HCT116 (cell line): ENCODE measurements around the gene RHEBL1. TPM values are rescaled to one million over a fixed set of nuclear protein-coding genes. Genes with fewer than 3 reads are reported as not detected.

Experiments
- ATAC-seq: fragments of 200-7000 bp; cut with Tn5 transposase; 2 replicates; pipeline ENCODE4 v1.9.1; 2020; ENCODE audit warnings: mild to moderate bottlenecking, moderate library complexity
- BruUV-seq: library from RNA; stranded (reverse); fragments of 400-500 nt; replicated peaks from 2 replicates; lab custom pipeline; 2021; lab: Mats Ljungman, UMichigan
- CTCF ChIA-PET: fragments of 300-600 bp; sonication (Branson Sonifier 250); formaldehyde crosslinking; loops from one replicate; lab custom pipeline; 2021; ENCODE audit warnings: antibody characterized with exemption; lab: Charles Lee
- POLR2A ChIA-PET: fragments of 300-600, 350-600 bp; sonication (Branson Sonifier 250); formaldehyde crosslinking; loops from one replicate; lab custom pipeline; 2021; ENCODE audit warnings: antibody characterized with exemption; lab: Charles Lee
- RAD21 ChIA-PET, 2 experiments: fragments of 300-600 bp; sonication (Branson Sonifier 250); formaldehyde crosslinking; loops; one replicate each; lab custom pipeline; 2023; ENCODE audit warnings: low total read pairs in 2 of 2; ENCODE audit not compliant: uncharacterized antibody in 2 of 2, unreplicated experiment in 2 of 2, low non-redundant PET in 1 of 2; lab: Charles Lee
- DNase-seq: peaks from one replicate; pipeline ENCODE4 v3.0.0-alpha.2; 2010; ENCODE audit warnings: low read depth, low spot score
- H2AFZ ChIP-seq: fragments of 200-600 bp; shearing (Covaris generic), sonication (generic); 2 replicates; pipeline ENCODE4 v1.6.1; 2017; ENCODE audit warnings: low read depth, mixed run types, mixed read lengths, antibody characterized with exemption, low read length; ENCODE audit not compliant: poor library complexity, severe bottlenecking
- H3K27ac ChIP-seq: 2 replicates; pipeline ENCODE4 v1.5.1; 2012; ENCODE audit warnings: low read depth, low read length
- H3K27me3 ChIP-seq: fragments of 200-600 bp; sonication (generic); 2 replicates; pipeline ENCODE4 v1.6.1; 2016; ENCODE audit warnings: mixed run types, low read length, mixed read lengths; ENCODE audit not compliant: insufficient read depth
- H3K36me3 ChIP-seq, 2 experiments: fragments of 200-500 bp in 1 of 2; fragments of 200-600 bp in 1 of 2; sonication (Bioruptor generic) in 1 of 2; sonication (generic) in 1 of 2; 2 replicates each; pipeline versions ENCODE4 v1.5.1 to v1.6.1; 2014 to 2016; ENCODE audit warnings: low read length in 2 of 2, inconsistent platforms in 1 of 2, mixed read lengths in 1 of 2, mixed run types in 1 of 2; ENCODE audit not compliant: insufficient read depth in 2 of 2, control insufficient read depth in 1 of 2
- H3K4me1 ChIP-seq, 2 experiments: fragments of 200-600 bp in 1 of 2; sonication (generic) in 1 of 2; 2 replicates each; pipeline versions ENCODE4 v1.5.1 to v1.6.1; 2012 to 2017; ENCODE audit warnings: low read length in 2 of 2, inconsistent platforms in 1 of 2, mild to moderate bottlenecking in 1 of 2, mixed read lengths in 1 of 2, mixed run types in 1 of 2, moderate library complexity in 1 of 2; ENCODE audit not compliant: insufficient read depth in 2 of 2, control insufficient read depth in 1 of 2
- H3K4me2 ChIP-seq: fragments of 200-600 bp; sonication (generic); 2 replicates; pipeline ENCODE4 v1.6.1; 2017; ENCODE audit warnings: mixed run types, low read length, mixed read lengths
- H3K4me3 ChIP-seq, 2 experiments: fragments of 200-600 bp in 1 of 2; sonication (generic) in 1 of 2; replicated peaks in 1 of 2; 2 replicates each; pipeline ENCODE4 v1.5.1; 2011 to 2016; ENCODE audit warnings: low read length in 2 of 2, control low read depth in 1 of 2, low read depth in 1 of 2, mild to moderate bottlenecking in 1 of 2, mixed read lengths in 1 of 2, mixed run types in 1 of 2
- H3K79me2 ChIP-seq: fragments of 200-600 bp; sonication (generic); 2 replicates; pipeline ENCODE4 v1.6.1; 2017; ENCODE audit warnings: mild to moderate bottlenecking, mixed run types, low read length, moderate library complexity, mixed read lengths; ENCODE audit not compliant: insufficient read depth
- H3K9ac ChIP-seq: fragments of 200-600 bp; sonication (generic); 2 replicates; pipeline ENCODE4 v1.6.1; 2016; ENCODE audit warnings: low read length, mixed read lengths
- H3K9me2 ChIP-seq: fragments of 200-600 bp; sonication (generic), shearing (Covaris generic); 2 replicates; pipeline ENCODE4 v1.6.1; 2017; ENCODE audit warnings: mixed run types, mild to moderate bottlenecking, moderate library complexity; ENCODE audit not compliant: insufficient read depth
- H3K9me3 ChIP-seq, 2 experiments: fragments of 200-500 bp in 1 of 2; fragments of 200-600 bp in 1 of 2; sonication (Bioruptor generic) in 1 of 2; sonication (generic) in 1 of 2; 2 replicates each; pipeline ENCODE4 v1.6.1; 2014 to 2017; ENCODE audit warnings: low read length in 2 of 2, mixed read lengths in 2 of 2, inconsistent platforms in 1 of 2, low read depth in 1 of 2, mild to moderate bottlenecking in 1 of 2, mixed run types in 1 of 2, moderate library complexity in 1 of 2; ENCODE audit not compliant: control insufficient read depth in 1 of 2, insufficient read depth in 1 of 2
- H4K20me1 ChIP-seq: fragments of 200-600 bp; sonication (generic), shearing (Covaris generic); 2 replicates; pipeline ENCODE4 v1.6.1; 2017; ENCODE audit warnings: mixed run types, mild to moderate bottlenecking, moderate library complexity; ENCODE audit not compliant: insufficient read depth
- ATF3 ChIP-seq: IDR thresholded peaks from 2 replicates; pipeline ENCODE4 v1.6.1; 2012
- CBX3 ChIP-seq: IDR thresholded peaks from 2 replicates; pipeline ENCODE4 v1.6.1; 2012; ENCODE audit warnings: low read depth
- CEBPB ChIP-seq: IDR thresholded peaks from 2 replicates; pipeline ENCODE4 v1.6.1; 2012; ENCODE audit warnings: low read depth
- CTCF ChIP-seq, 3 experiments: fragments of 200-600 bp in 1 of 3; sonication (generic) in 1 of 3; IDR thresholded peaks in 2 of 3; conservative IDR thresholded peaks in 1 of 3; 2 replicates each; pipeline ENCODE4 v1.5.1; 2012 to 2017; ENCODE audit warnings: low read depth in 2 of 3, low read length in 2 of 3, antibody characterized with exemption in 1 of 3, borderline replicate concordance in 1 of 3, control low read depth in 1 of 3, mild to moderate bottlenecking in 1 of 3, mixed read lengths in 1 of 3, mixed run types in 1 of 3, moderate library complexity in 1 of 3; ENCODE audit not compliant: insufficient read depth in 1 of 3
- EGR1 ChIP-seq: IDR thresholded peaks from 2 replicates; pipeline ENCODE4 v1.6.1; 2012; ENCODE audit warnings: low read depth
- ELF1 ChIP-seq: IDR thresholded peaks from 2 replicates; pipeline ENCODE4 v1.6.1; 2012; ENCODE audit warnings: low read depth, borderline replicate concordance
- EZH2 ChIP-seq: fragments of 200-600 bp; sonication (generic); IDR thresholded peaks from 2 replicates; pipeline ENCODE4 v1.6.1; 2017; ENCODE audit warnings: antibody characterized with exemption, mixed run types
- FOSL1 ChIP-seq: IDR thresholded peaks from 2 replicates; pipeline ENCODE4 v1.6.1; 2012; ENCODE audit warnings: low read depth
- JUND ChIP-seq: IDR thresholded peaks from 2 replicates; pipeline ENCODE4 v1.6.1; 2012
- MAX ChIP-seq: IDR thresholded peaks from 2 replicates; pipeline ENCODE4 v1.6.1; 2012
- POLR2A ChIP-seq: IDR thresholded peaks from 2 replicates; pipeline ENCODE4 v1.7.0; 2011; ENCODE audit warnings: borderline replicate concordance; ENCODE audit not compliant: insufficient read depth, insufficient read length; ENCODE audit errors: extremely low read depth
- POLR2AphosphoS5 ChIP-seq: IDR thresholded peaks from 2 replicates; pipeline ENCODE4 v1.6.1; 2011; ENCODE audit warnings: mild to moderate bottlenecking, low read depth, low read length, moderate library complexity
- RAD21 ChIP-seq: IDR thresholded peaks from 2 replicates; pipeline ENCODE4 v1.6.1; 2012; ENCODE audit warnings: low read depth, mild to moderate bottlenecking
- REST ChIP-seq: IDR thresholded peaks from 2 replicates; pipeline ENCODE4 v1.6.1; 2012; ENCODE audit warnings: low read depth
- SIN3A ChIP-seq: IDR thresholded peaks from 2 replicates; pipeline ENCODE4 v1.6.1; 2012; ENCODE audit warnings: low read depth
- SP1 ChIP-seq: IDR thresholded peaks from 2 replicates; pipeline ENCODE4 v1.6.1; 2012; ENCODE audit warnings: low read depth
- SRF ChIP-seq: IDR thresholded peaks from 2 replicates; pipeline ENCODE4 v1.6.1; 2012; ENCODE audit warnings: low read depth
- TCF7L2 ChIP-seq: IDR thresholded peaks from 2 replicates; pipeline ENCODE4 v1.7.0; 2011; ENCODE audit warnings: borderline replicate concordance, inconsistent platforms; ENCODE audit not compliant: insufficient read depth, insufficient read length; ENCODE audit errors: extremely low read depth
- ZNF274 ChIP-seq: fragments of 200-500 bp; sonication (Bioruptor generic); IDR thresholded peaks from 2 replicates; pipeline ENCODE4 v1.6.1; 2014; ENCODE audit warnings: mild to moderate bottlenecking, low read depth, low read length, inconsistent platforms
- intact Hi-C: fragments of 100-400 bp; cut with micrococcal nuclease; formaldehyde crosslinking; loops from 2 replicates; pipeline ENCODE4 v1.10.0; 2022
- total RNA-seq: library from RNA; stranded (reverse); gene quantifications from one replicate; pipeline ENCODE4 v1.2.1, GENCODE V29; 2021; ENCODE audit not compliant: unreplicated experiment

RHEBL1 gene
- total RNA-seq, 1 experiment from 2014 or later: 2.8 TPM

GRCh38 chr12:49018261-49019119 is 51.3 kb downstream of the RHEBL1 start, which contains the start of gene PRKAG1:
Gene PRKAG1 (minus strand): TSS chr12:49018776. CDS start chr12:49018740, 36 bp downstream.
- peaks cover 11 to 13% of the 10 kb centered on the region in 2 experiments; a peak in 3 of 4 replicates for H3K36me3 ChIP-seq
- H3K4me1 ChIP-seq: peaks cover 8 to 20% of the 10 kb centered on the region in 2 experiments
- peaks cover 11% of the 10 kb centered on the region; the same call in 1 of the 2 replicates for H3K79me2 ChIP-seq
- H3K27ac ChIP-seq: peak within 1 kb of the TSS; percentile 89
- ChIA-PET CTCF (interaction anchor here (1.0 to 2.7 kb wide), 6 partner anchors 19 to 166 kb away, joined by 4 to 16 read pairs (median 8); partner anchors contain the start of genes DDN and DDX23), POLR2A (interaction anchor here (0.9 to 1.5 kb wide), 6 partner anchors 12 to 112 kb away, joined by 3 to 7 read pairs (median 3); partner anchors contain the start of genes DDN and TUBA1B), RAD21 (no interaction called here)
- H3K4me3 ChIP-seq: peak within 1 kb of the TSS; percentile 88 to 93
- BruUV-seq: TSS peak; percentile 69
- H3K9ac ChIP-seq: peak within 1 kb of the TSS; percentile 89
- no peaks in the 10 kb centered on the region for H3K9me2 ChIP-seq
- ATAC-seq: peak; percentile 85
- no peak within 1 kb of the TSS for H2AFZ ChIP-seq
- DNase-seq: peak; percentile 93
- no peaks in the 10 kb centered on the region for H4K20me1 ChIP-seq
- no peaks in the 10 kb centered on the region for H3K27me3 ChIP-seq
- H3K9me3 ChIP-seq: no peaks in the 10 kb centered on the region
- intact Hi-C loops: no loop called here
- peak within 1 kb of the TSS; percentile 96 for H3K4me2 ChIP-seq
- TF ChIP-seq SP1 (peak; percentile 74), ZNF274 (no peak), SRF (peak; percentile 76), MAX (peak; percentile 72), REST (no peak), CEBPB (no peak; the same call in 1 of the 2 replicates), ELF1 (peak; percentile 58; the same call in 1 of the 2 replicates), POLR2AphosphoS5 (peak; percentile 98), JUND (peak; percentile 56), POLR2A (peak; percentile 85), SIN3A (peak; percentile 70; the same call in 1 of the 2 replicates), CTCF (IDR thresholded peaks at IDR 0.05 in 2 of 3, conservative IDR thresholded peaks at IDR 0.05 in 1 of 3; ENCODE audit: borderline replicate concordance in 1 of 3, insufficient read depth in 1 of 3, low read depth in 2 of 3, low read length in 2 of 3) (peak; percentile 35 to 45 (median 42); a peak in 5 of 6 replicates), ATF3 (no peak), TCF7L2 (no peak), CBX3 (no peak), FOSL1 (no peak; the same call in 1 of the 2 replicates), RAD21 (no peak), EGR1 (peak; percentile 64), EZH2 (no peak)
